ENCODE results near the gene NAA50.

DNA sequence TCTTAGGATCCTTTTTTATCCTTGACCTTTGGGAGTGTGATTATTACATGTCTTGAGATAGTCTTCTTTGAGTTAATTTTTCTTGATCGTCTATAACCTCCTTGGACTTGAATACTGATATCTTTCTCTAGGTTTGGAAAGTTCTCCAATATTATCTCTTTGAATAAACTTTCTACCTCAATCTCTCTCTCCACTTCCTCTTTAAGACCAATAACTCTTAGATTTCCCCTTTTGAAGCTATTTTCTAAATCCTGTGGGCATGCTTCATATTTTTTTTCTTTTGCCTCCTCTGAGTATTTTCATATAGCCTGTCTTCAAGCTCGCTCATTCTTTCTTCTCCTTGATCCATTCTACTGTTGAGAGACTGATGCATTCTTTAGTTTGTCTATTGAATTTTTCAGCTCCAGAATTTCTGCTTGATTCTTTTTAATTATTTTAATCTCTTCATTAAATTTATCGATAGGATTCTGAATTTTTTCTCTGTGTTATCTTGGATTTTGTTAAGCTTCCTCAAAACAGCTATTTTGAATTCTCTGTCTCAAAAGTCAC, 61.7 kb downstream of the NAA50 start:
- no peak for TF ChIP-seq GATA2 (IDR thresholded peaks at IDR 0.05; ENCODE audit: low read depth, low read length)
- no peak for TF ChIP-seq GATA3 (IDR thresholded peaks at IDR 0.05; ENCODE audit: low read depth, low read length)

Measured in SH-SY5Y (cell line).